Uterus (tissue), 4 donors: Measurements from ENCODE around the gene CEACAM18. TPM values are rescaled to one million over a fixed set of nuclear protein-coding genes. Genes with fewer than 3 reads are reported as not detected.

Experiments
- DNase-seq, 2 donors: peaks; one replicate each; pipeline ENCODE4 v3.0.0-alpha.2; 2019 to 2020
- H3K27ac ChIP-seq, 2 donors: fragments of 200-600 bp; sonication (generic); 1 replicate in 1 of 2; 2 replicates in 1 of 2; pipeline ENCODE4 v1.5.1; 2016 to 2018
- H3K27me3 ChIP-seq, 2 donors: fragments of 200-600 bp; sonication (generic); one replicate each; pipeline ENCODE4 v1.5.1; 2018 to 2019; ENCODE audit warnings: control low read depth in 1 of 2
- H3K36me3 ChIP-seq, 2 donors: fragments of 200-600 bp; sonication (generic); one replicate each; pipeline ENCODE4 v1.5.1; 2019; ENCODE audit warnings: control low read depth in 1 of 2
- H3K4me1 ChIP-seq, 2 donors: fragments of 200-600 bp; sonication (generic); one replicate each; pipeline ENCODE4 v1.5.1; 2018 to 2019; ENCODE audit warnings: control low read depth in 1 of 2
- H3K4me3 ChIP-seq, 2 donors: fragments of 200-600 bp; sonication (generic); 1 replicate in 1 of 2; 2 replicates in 1 of 2; pipeline ENCODE4 v1.5.1; 2018 to 2019; ENCODE audit warnings: mild to moderate bottlenecking in 1 of 2
- H3K9me3 ChIP-seq, 2 donors: fragments of 200-600 bp; sonication (generic); one replicate each; pipeline ENCODE4 v1.5.1; 2019; ENCODE audit warnings: control low read depth in 1 of 2
- POLR2A ChIP-seq, 2 donors: fragments of 450-650 bp; IDR thresholded peaks; one replicate each; pipeline ENCODE4 v1.6.1; 2016; ENCODE audit warnings: antibody characterized with exemption in 2 of 2, mild to moderate bottlenecking in 1 of 2, moderate library complexity in 1 of 2
- intact Hi-C: fragments of 100-400 bp; cut with DNase I; formaldehyde crosslinking; loops from one replicate; pipeline ENCODE4 v1.15.1; 2023; ENCODE audit warnings: low total_unique reads
- total RNA-seq, 4 donors: library from RNA; depleted of rRNA in 3 of 4; stranded (reverse); fragments of >200 nt in 3 of 4; gene quantifications; one replicate each; pipeline versions ENCODE4 v1.1.0 to v1.2.4, GENCODE V29; 2014 to 2023
- TF ChIP-seq, protein P1 (sequence below), 4 experiments: fragments of 200-600 bp in 2 of 4; fragments of 450-650 bp in 2 of 4; sonication (generic) in 2 of 4; IDR thresholded peaks; one replicate each; pipeline ENCODE4 v1.5.1; 2016 to 2019; ENCODE audit warnings: antibody characterized with exemption in 4 of 4, mild to moderate bottlenecking in 2 of 4, moderate library complexity in 1 of 4
- donor health status: DM: yes; HTN: yes; CAD: no.

Gene CEACAM18
- total RNA-seq, 4 donors from 2014 or later = not detected

DNA sequence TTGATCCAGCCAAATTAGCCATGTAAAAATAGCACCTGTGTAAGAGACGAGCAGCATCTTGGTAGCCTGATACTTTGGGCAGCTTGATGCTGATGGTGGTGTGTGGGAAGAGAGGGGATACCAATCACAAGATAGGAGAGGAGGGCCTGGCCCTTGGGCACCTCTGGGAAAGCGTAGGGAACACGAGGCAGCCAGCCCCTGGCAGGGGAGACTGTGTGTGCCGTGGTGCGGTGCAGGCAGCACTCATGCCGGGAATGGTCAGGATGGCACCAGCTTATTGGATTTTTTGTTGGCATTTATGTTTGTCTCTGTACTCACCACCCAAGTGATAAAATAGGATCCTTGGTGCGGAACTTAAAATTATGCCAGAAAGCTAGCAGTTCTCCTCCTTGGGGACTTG is 30.3 kb upstream of the CEACAM18 start:
- no peak overlapping the region for H3K4me3 ChIP-seq
- no peak for DNase-seq
- no peaks in the 10 kb centered on the region for H3K4me1 ChIP-seq
- no peaks in the 10 kb centered on the region for H3K9me3 ChIP-seq
- no peaks in the 10 kb centered on the region for H3K36me3 ChIP-seq
- no peak overlapping the region for H3K27ac ChIP-seq
- H3K27me3 ChIP-seq = no peaks in the 10 kb centered on the region
- no peak for TF ChIP-seq POLR2A (IDR thresholded peaks at IDR 0.05)
- TF ChIP-seq, protein P1, sequence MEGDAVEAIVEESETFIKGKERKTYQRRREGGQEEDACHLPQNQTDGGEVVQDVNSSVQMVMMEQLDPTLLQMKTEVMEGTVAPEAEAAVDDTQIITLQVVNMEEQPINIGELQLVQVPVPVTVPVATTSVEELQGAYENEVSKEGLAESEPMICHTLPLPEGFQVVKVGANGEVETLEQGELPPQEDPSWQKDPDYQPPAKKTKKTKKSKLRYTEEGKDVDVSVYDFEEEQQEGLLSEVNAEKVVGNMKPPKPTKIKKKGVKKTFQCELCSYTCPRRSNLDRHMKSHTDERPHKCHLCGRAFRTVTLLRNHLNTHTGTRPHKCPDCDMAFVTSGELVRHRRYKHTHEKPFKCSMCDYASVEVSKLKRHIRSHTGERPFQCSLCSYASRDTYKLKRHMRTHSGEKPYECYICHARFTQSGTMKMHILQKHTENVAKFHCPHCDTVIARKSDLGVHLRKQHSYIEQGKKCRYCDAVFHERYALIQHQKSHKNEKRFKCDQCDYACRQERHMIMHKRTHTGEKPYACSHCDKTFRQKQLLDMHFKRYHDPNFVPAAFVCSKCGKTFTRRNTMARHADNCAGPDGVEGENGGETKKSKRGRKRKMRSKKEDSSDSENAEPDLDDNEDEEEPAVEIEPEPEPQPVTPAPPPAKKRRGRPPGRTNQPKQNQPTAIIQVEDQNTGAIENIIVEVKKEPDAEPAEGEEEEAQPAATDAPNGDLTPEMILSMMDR (IDR thresholded peaks at IDR 0.05) = no peak
- intact Hi-C loops = no loop called here

DNA sequence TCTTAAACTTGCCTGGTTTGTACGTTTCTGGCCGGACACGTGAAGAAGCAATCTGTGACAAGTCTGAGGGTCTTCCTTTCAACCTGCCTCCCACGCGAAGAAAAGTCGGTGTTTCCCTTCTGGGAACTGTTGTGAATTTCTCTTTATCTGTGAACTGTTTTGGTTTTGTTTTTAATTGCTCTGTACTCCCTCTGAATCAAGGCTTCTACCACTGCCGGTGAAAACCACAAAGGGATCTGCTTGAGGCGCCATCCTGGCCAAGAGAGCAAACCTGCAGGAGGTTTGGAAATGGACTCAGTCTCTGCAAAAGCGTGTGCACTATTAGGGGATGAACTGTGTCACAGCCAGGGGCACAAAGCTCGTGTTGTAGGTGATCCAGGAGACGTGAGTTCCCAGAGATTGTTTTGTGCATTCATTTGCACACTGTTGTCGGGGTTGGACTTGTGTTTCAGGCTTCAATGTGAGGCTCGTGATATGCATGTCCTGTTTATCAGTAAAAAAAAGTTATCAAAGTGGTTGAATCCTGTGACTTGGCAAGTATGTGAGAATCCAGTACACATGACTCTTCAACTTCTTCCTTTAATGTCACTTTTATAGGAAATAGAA is 29.8 kb upstream of the CEACAM18 start:
- no peak overlapping the region for H3K27ac ChIP-seq
- H3K36me3 ChIP-seq = no peaks in the 10 kb centered on the region
- intact Hi-C loops = no loop called here
- TF ChIP-seq, protein P1 (IDR thresholded peaks at IDR 0.05) = no peak
- TF ChIP-seq POLR2A (IDR thresholded peaks at IDR 0.05) = no peak
- H3K4me1 ChIP-seq = no peaks in the 10 kb centered on the region
- no peak for DNase-seq
- H3K9me3 ChIP-seq = no peaks in the 10 kb centered on the region
- H3K4me3 ChIP-seq = no peak overlapping the region
- H3K27me3 ChIP-seq = no peaks in the 10 kb centered on the region

DNA sequence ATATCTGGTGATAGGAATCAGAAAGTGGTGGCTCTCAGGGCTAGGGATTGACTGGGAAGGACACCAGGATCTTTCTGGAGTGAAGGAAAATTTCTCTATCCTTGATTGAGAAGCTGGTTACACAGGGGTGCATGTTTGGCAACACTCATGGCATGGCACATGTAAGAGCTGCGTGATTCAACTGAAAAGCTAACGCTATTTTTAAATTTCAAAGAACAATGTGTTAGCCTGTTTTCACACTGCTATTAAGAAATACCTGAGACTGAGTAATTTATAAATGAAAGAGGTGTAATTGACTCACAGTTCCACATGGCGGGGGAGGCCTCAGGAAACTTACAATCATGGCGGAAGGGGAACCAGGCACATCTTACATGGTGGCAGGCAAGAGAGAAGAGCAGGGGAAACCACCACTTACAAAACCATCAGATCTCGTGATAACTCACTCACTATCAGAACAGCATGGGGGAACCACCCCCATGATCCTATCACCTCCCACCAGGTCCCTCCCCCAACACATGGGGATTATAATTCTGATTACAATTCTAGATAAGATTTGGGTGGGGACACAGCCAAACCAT is 27.5 kb upstream of the CEACAM18 start:
- Histone ChIP-seq H3K27ac (no peak overlapping the region), H3K9me3 (no peaks in the 10 kb centered on the region), H3K27me3 (no peaks in the 10 kb centered on the region), H3K4me1 (no peaks in the 10 kb centered on the region), H3K4me3 (no peak overlapping the region), H3K36me3 (no peaks in the 10 kb centered on the region)
- TF ChIP-seq, protein P1 (IDR thresholded peaks at IDR 0.05) = no peak
- TF ChIP-seq POLR2A (IDR thresholded peaks at IDR 0.05) = no peak
- DNase-seq = no peak
- intact Hi-C loops = no loop called here

DNA sequence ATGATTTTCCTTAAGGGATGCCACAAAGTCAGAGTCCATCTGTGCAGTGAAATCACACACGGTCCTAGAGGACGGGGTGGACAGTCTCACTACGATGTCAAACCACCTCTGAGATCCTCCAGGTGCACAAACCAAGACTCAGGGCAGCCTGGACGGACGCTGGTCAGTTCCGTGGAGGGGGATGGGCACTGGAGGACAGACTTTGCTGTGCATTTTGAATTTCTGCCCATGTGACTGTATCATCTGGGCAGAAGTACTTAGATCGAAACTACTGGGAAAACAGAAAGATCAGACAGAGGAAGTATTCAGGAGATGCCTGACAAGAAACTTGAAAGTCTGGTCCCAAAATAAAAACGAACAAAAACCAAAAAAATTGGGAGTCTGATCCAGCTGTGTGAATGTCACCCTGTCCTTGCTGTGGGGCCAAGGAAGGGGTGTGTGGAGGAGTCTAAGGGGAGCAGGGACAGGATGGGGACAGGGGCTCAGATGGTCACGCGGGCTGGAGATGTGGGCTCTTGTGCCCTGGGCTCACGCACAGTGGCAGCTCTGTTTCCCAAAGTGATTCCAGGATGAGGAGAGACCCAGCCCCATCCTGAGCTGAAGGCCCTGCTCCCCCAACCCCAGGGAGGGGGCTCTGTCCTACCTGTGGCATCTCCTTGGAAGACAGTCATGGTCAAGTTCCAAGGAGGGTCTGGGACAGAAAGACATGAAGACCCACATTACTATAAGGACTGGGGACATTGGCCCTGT is 21.6 kb upstream of the CEACAM18 start:
- H3K36me3 ChIP-seq = no peaks in the 10 kb centered on the region
- H3K9me3 ChIP-seq = no peaks in the 10 kb centered on the region
- TF ChIP-seq, protein P1 (IDR thresholded peaks at IDR 0.05) = no peak
- no peak for TF ChIP-seq POLR2A (IDR thresholded peaks at IDR 0.05)
- no peak overlapping the region for H3K4me3 ChIP-seq
- no peaks in the 10 kb centered on the region for H3K27me3 ChIP-seq
- intact Hi-C loops = no loop called here
- no peaks in the 10 kb centered on the region for H3K4me1 ChIP-seq
- no peak overlapping the region for H3K27ac ChIP-seq
- DNase-seq = no peak

DNA sequence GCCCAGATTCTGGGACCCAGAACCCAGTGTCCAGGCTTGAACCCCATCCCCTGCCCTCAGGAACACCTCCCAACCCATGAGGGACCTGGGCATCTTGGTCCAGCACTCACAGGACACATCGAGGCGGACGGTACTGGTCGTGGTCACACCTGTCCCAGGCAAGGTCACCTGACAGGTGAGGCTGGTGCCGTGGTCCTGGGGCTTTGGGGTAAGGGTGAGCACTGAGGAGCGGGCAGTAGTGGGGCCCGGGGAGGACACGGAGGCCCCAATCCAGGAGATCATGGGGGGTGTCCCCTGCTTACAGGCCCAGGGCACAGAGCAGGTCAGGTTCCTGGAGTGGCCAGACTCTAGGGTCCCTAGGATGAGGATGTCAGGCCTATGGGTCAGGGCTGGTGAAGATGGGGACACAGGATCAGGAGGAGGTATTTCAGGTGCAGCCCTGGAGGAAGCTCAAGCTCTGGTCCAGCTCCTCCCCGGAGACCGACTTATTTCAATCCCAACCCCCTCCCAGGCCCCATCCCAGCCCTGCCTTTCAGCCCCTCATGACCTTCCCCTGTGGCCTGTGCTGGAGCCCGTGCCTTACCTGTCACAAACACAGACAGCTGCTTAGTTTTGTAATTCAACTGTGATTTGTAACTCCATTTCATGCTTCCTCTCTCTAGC is 20.9 kb upstream of the CEACAM18 start:
- intact Hi-C loops = no loop called here
- no peak for TF ChIP-seq POLR2A (IDR thresholded peaks at IDR 0.05)
- TF ChIP-seq, protein P1 (IDR thresholded peaks at IDR 0.05) = no peak
- DNase-seq = no peak
- no peaks in the 10 kb centered on the region for H3K9me3 ChIP-seq
- no peaks in the 10 kb centered on the region for H3K36me3 ChIP-seq
- no peaks in the 10 kb centered on the region for H3K27me3 ChIP-seq
- no peak overlapping the region for H3K4me3 ChIP-seq
- H3K4me1 ChIP-seq = no peaks in the 10 kb centered on the region
- no peak overlapping the region for H3K27ac ChIP-seq
